ENCODE measurements around the gene DICER1.

The DICER1 gene

GRCh38 chr14:95054346-95055280, 102.7 kb downstream of the DICER1 start:
- TF ChIP-seq, protein P1, sequence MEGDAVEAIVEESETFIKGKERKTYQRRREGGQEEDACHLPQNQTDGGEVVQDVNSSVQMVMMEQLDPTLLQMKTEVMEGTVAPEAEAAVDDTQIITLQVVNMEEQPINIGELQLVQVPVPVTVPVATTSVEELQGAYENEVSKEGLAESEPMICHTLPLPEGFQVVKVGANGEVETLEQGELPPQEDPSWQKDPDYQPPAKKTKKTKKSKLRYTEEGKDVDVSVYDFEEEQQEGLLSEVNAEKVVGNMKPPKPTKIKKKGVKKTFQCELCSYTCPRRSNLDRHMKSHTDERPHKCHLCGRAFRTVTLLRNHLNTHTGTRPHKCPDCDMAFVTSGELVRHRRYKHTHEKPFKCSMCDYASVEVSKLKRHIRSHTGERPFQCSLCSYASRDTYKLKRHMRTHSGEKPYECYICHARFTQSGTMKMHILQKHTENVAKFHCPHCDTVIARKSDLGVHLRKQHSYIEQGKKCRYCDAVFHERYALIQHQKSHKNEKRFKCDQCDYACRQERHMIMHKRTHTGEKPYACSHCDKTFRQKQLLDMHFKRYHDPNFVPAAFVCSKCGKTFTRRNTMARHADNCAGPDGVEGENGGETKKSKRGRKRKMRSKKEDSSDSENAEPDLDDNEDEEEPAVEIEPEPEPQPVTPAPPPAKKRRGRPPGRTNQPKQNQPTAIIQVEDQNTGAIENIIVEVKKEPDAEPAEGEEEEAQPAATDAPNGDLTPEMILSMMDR (IDR thresholded peaks at IDR 0.05) = no peak

DNA sequence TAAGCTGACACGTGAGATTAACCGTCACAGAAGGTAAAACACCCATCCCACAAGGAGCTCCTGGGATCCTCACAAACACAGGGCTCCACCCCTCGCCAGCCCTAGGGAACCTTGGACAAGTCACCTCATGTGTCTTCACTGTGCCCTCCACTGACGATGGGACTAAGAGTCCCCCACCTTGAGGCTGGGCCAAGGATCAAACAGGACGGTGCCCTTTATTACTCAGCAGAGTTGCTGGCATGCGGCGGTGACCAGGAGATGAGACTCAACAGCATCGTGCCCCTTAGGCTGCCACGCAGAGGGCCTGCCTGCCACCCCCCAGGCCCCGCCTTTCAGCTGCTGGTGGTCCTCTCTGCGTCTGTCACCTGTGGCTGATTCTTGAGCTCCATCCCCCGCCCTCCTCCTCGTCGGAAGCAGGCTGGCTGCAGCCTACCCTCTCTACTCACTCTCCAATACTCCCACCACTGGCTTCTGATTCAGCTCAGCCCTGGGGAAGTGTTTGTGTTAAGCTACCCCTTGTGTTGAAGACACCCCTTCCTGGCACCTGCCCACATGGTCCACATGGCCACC, 105.2 kb downstream of the DICER1 start:
- TF ChIP-seq, protein P1 (IDR thresholded peaks at IDR 0.05) = no peak

- TF ChIP-seq, protein P1 (IDR thresholded peaks at IDR 0.05) = no peak
Measured at GRCh38 chr14:95049952-95050351, 107.4 kb downstream of the DICER1 start.

DNA sequence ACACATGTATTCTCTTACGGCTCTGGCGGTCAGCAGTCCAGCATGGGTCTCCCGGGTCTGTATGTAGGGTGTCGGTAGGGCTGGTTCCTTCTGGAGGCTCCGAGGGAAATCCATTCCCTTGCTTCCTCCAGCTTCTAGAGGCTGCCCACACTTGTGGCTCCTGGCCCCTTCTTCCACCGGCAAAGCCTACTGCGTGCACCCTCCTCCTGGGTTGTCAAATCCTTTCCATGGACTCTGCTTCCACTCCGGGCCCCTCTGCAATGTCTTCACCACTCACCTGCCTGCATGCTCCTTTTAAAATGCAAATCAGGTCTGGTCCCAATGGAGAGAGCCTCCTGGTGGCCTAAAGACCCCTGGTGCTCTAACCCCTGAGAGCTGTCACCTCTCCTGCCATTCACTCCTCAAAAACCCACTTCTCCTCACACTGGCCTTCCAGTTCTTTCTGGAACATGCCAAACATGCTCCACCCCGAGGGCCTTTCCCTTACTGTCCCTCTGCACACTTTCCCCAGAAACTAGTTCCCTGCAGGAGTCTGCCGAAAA, 108.5 kb downstream of the DICER1 start:
- TF ChIP-seq, protein P1 (IDR thresholded peaks at IDR 0.05) = no peak

GRCh38 chr14:95047754-95048153, 109.6 kb downstream of the DICER1 start:
- TF ChIP-seq, protein P1 (IDR thresholded peaks at IDR 0.05) = no peak

- TF ChIP-seq, protein P1 (IDR thresholded peaks at IDR 0.05) = no peak
Measured at GRCh38 chr14:95046711-95047681, 110.3 kb downstream of the DICER1 start.

Data from LNCAP (cell line).